ENCODE results near the gene DGKQ. TPM values are rescaled to one million over a fixed set of nuclear protein-coding genes. Genes with fewer than 3 reads are reported as not detected.
A peak's percentile ranks its signal among the peaks of the same experiment; 100 is the strongest.
"Not testable (repeated sequence)": the region's sequence is repeated elsewhere in the genome, so short reads cannot be mapped to it uniquely, and the experiment has no call there.

DGKQ gene
- total and polyA plus RNA-seq, 7 experiments from 2014 or later: 1.5 to 28.0 (median 16.5) TPM

DNA sequence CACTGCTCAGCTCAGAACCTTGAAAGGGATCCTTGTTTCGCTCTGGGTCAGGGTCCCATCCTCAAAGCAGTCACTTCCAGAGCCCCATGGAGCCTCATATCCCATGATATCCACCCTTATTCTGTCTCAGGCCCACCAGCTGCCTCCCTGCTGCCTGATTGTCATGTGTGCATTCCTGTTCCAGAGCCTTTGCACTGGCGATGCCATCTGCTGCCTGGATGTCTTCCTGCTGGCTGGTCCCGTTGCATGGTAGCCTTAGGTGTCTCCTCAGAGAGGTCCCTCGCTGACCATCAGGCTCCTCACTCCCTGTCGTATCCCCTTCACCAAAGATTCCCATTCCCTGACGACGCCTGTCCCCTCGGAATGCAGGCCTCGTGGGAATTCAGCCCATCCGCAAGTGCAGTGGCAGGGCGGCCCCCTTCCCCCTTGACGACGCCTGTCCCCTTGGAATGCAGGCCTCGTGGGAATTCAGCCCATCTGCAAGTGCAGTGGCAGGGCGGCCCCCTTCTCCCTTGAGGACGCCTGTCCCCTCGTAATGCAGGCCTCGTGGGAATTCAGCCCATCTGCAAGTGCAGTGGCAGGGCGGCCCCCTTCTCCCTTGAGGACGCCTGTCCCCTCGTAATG, 26.0 kb upstream of the DGKQ start:
- H3K27ac ChIP-seq (ENCODE audit: low read depth, low read length); H3K36me3 Mint-ChIP-seq; intact Hi-C loops (cut with micrococcal nuclease); H3K36me3 ChIP-seq (ENCODE audit: control insufficient read depth in 2 of 3, insufficient read depth in 3 of 3, low read length in 3 of 3); ATAC-seq; H3K9me3 ChIP-seq (ENCODE audit: control insufficient read depth in 2 of 3, low read length in 3 of 3); H3K4me1 ChIP-seq (ENCODE audit: control insufficient read depth in 2 of 2, insufficient read depth in 2 of 2, low read length in 2 of 2); CTCF ChIA-PET; DNase-seq; H3K27ac Mint-ChIP-seq; H3K4me3 ChIP-seq (ENCODE audit: low read length); H3K9me3 Mint-ChIP-seq; POLR2A ChIA-PET: not testable (repeated sequence)
- H3K4me3 Mint-ChIP-seq: peak overlapping the region in 3 of 10 donors; percentile 30 to 72 (median 43)
- H3K4me1 Mint-ChIP-seq: peaks cover 0 to 15% (median 13%) of the 10 kb centered on the region in 7 donors
- H3K27me3 ChIP-seq (ENCODE audit: control insufficient read depth in 2 of 2, insufficient read depth in 2 of 2, low read length in 2 of 2): peaks cover 3 to 11% of the 10 kb centered on the region in 2 donors
- H3K27me3 Mint-ChIP-seq: peaks cover 9 to 45% (median 24%) of the 10 kb centered on the region in 5 donors

DNA sequence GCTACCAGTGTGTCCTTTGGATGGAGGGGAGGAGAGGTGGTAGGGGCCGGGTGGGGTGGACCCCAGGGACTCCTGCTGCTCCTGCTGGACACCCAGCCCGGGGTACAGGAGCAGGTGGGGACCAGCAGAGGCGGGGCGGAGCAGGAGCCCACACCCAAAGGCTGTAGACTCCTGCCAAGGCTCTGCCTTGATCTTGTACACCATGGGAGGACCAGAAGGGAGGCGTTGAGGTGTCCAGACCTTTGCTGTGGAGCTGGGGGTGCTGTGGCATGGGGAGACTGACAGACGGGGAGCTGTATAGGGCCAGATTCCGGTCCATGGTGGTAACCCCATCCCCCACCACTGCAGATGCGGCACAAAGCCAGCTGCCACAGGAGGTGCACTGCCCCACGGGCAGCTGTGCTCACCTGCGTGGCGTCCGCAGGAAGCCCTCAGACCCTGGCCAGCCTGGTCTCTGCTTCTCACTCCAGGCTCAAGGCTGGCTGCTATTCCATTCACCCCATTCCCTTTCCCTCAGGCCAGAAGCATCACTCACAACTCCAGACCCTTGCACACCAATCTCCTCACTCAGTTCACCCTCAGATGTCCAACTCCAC, 24.8 kb upstream of the DGKQ start:
- H3K27me3 Mint-ChIP-seq: peaks cover 9 to 39% (median 17%) of the 10 kb centered on the region in 5 donors
- Histone ChIP-seq H3K27ac (ENCODE audit: low read depth, low read length) (no peak overlapping the region), H3K27me3 (ENCODE audit: control insufficient read depth in 2 of 2, insufficient read depth in 2 of 2, low read length in 2 of 2) (peaks cover 3 to 7% of the 10 kb centered on the region in 2 donors), H3K9me3 (ENCODE audit: control insufficient read depth in 2 of 3, low read length in 3 of 3) (no peaks in the 10 kb centered on the region), H3K36me3 (ENCODE audit: control insufficient read depth in 2 of 3, insufficient read depth in 3 of 3, low read length in 3 of 3) (no peaks in the 10 kb centered on the region), H3K4me3 (ENCODE audit: low read length) (no peak overlapping the region), H3K4me1 (ENCODE audit: control insufficient read depth in 2 of 2, insufficient read depth in 2 of 2, low read length in 2 of 2) (peaks cover 0 to 9% of the 10 kb centered on the region in 2 donors)
- H3K4me3 Mint-ChIP-seq: peak overlapping the region in 4 of 10 donors; percentile 19 to 72 (median 40)
- intact Hi-C loops (cut with micrococcal nuclease): no loop called here
- no peaks in the 10 kb centered on the region for H3K36me3 Mint-ChIP-seq
- POLR2A ChIA-PET: no interaction called here
- H3K9me3 Mint-ChIP-seq: no peaks in the 10 kb centered on the region
- DNase-seq (no peak), ATAC-seq (no peak)
- H3K4me1 Mint-ChIP-seq: peaks cover 0 to 15% (median 13%) of the 10 kb centered on the region in 7 donors
- CTCF ChIA-PET: no interaction called here
- H3K27ac Mint-ChIP-seq: peak overlapping the region in 1 of 9 donors; percentile 56

DNA sequence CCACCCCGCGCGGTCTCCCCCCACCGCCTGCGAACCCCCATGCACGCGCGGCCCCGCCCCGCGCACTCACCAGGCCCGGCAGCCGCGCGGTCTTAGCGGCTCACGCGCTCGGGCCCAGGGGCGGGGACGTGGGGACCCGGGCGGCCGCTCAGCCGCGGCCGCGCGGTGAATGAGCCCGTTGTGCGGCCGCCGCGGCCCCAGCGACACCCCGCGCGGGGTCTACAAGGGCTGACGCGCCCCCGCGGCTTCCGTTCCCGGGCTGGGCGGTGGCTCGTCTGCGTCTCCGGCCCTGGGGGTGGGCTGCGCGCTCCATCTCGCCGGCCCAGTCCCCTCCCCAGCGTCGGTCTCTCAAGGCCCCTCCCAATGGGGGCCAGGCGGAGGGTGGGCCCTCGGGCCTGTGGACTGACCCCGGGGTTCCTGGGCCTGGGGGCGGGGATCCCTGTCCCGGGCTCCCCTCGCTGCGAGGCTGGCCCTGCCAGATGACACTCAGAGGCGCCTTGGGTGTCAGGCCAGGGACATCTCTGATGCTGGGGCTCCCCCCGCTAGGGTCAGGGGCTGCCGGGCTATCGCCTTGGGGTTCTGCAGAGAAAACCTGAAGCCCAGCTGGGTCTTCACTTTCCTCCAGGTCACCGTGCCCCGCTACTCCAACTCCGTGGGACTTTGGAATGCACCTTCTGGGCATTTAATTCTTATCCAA, 24.2 kb upstream of the DGKQ start:
- ChIA-PET CTCF (no interaction called here), POLR2A (no interaction called here)
- H3K4me3 ChIP-seq (ENCODE audit: low read length): no peak overlapping the region
- DNase-seq: no peak
- Mint-ChIP-seq H3K27me3 (peaks cover 9 to 39% (median 17%) of the 10 kb centered on the region in 5 donors), H3K9me3 (no peaks in the 10 kb centered on the region), H3K4me3 (peak overlapping the region in 7 of 10 donors; percentile 19 to 72 (median 37)), H3K36me3 (no peaks in the 10 kb centered on the region), H3K4me1 (peaks cover 0 to 15% (median 13%) of the 10 kb centered on the region in 7 donors), H3K27ac (no peak overlapping the region)
- peaks cover 0 to 9% of the 10 kb centered on the region in 2 donors for H3K4me1 ChIP-seq (ENCODE audit: control insufficient read depth in 2 of 2, insufficient read depth in 2 of 2, low read length in 2 of 2)
- H3K9me3 ChIP-seq (ENCODE audit: control insufficient read depth in 2 of 3, low read length in 3 of 3): no peaks in the 10 kb centered on the region
- no peaks in the 10 kb centered on the region for H3K36me3 ChIP-seq (ENCODE audit: control insufficient read depth in 2 of 3, insufficient read depth in 3 of 3, low read length in 3 of 3)
- H3K27ac ChIP-seq (ENCODE audit: low read depth, low read length): no peak overlapping the region
- ATAC-seq: peak; percentile 52
- peaks cover 3 to 7% of the 10 kb centered on the region in 2 donors for H3K27me3 ChIP-seq (ENCODE audit: control insufficient read depth in 2 of 2, insufficient read depth in 2 of 2, low read length in 2 of 2)
- intact Hi-C loops (cut with micrococcal nuclease): no loop called here

DNA sequence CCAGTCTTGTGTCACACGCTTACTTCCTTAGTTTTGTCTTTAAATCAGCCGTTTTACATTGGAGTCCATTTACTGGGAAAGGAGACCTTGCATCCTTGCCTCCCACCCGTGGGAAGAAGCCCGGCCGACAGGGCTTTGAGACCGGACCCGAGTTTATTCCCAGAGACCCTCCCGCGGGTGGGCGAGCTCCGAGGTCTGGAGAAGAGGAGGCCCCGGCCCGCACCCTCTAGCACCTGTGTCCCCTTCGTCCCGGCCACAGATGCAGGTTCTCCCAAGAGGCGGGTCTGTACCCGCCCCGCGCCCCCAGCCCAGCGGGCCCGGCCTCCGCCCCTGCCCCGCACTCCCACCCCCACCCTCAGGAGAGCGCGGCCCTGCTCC, 23.6 kb upstream of the DGKQ start:
- H3K4me1 ChIP-seq (ENCODE audit: control insufficient read depth in 2 of 2, insufficient read depth in 2 of 2, low read length in 2 of 2): peaks cover 0 to 9% of the 10 kb centered on the region in 2 donors
- no peak overlapping the region for H3K27ac ChIP-seq (ENCODE audit: low read depth, low read length)
- ATAC-seq (no peak), DNase-seq (no peak)
- Mint-ChIP-seq H3K9me3 (no peaks in the 10 kb centered on the region), H3K27ac (no peak overlapping the region), H3K4me1 (peaks cover 0 to 14% (median 13%) of the 10 kb centered on the region in 7 donors), H3K27me3 (peaks cover 9 to 37% (median 17%) of the 10 kb centered on the region in 5 donors), H3K4me3 (peak overlapping the region in 3 of 10 donors; percentile 8 to 45 (median 41)), H3K36me3 (no peaks in the 10 kb centered on the region)
- ChIA-PET CTCF (no interaction called here), POLR2A (no interaction called here)
- intact Hi-C loops (cut with micrococcal nuclease): no loop called here
- peaks cover 3 to 7% of the 10 kb centered on the region in 2 donors for H3K27me3 ChIP-seq (ENCODE audit: control insufficient read depth in 2 of 2, insufficient read depth in 2 of 2, low read length in 2 of 2)
- H3K4me3 ChIP-seq (ENCODE audit: low read length): no peak overlapping the region
- peaks cover 0 to 2% (median 0%) of the 10 kb centered on the region in 3 experiments for H3K36me3 ChIP-seq (ENCODE audit: control insufficient read depth in 2 of 3, insufficient read depth in 3 of 3, low read length in 3 of 3)
- H3K9me3 ChIP-seq (ENCODE audit: control insufficient read depth in 2 of 3, low read length in 3 of 3): no peaks in the 10 kb centered on the region

DNA sequence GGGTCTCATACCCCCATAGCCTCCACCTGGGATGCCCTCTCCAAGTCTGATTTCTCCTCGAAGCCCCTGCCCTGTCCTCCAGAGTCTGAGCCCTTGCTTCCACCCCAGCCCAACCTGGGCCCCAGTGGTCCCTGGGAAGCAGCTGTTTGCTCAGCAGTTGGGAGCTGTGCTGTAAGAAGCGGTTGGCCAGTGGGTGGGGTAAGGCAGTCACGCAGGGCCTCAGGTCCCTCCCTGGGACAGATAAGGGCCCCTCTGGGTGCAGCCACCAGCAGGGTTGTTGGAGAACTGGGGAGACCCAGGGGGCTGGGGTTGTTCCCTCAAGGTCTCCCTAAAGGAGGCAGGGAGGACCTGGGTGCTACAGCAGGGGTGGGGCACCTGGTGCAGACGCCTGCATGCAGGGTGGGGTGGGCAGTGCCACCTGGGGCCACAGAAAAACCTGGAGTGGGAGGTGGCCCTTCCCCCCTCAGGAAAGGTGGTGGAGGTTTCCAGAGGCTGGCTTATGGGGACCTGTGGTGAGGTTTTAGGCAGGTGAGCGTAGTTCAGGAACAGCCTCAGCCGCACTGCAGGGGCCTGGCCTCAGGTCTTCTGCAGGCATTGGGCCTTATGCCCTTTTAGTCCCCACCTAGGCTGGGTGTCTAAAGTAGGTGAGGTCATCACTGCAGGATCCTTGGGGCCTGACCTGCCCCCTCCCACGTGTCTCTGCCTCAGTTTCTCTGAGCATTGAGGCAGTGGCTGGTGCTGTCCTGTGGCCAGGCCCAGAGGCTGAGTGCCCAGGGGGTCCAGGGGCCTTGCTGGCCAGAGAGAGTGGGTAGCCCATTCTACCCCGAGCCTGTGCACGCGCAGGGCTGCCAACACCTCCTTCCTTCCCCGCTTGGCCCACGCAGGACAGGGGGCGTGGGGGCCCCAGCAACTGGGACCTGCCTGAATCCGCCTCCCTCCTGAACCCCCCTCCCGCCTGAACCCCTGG, 22.9 kb upstream of the DGKQ start:
- ATAC-seq: no peak
- peak overlapping the region in 2 of 10 donors; percentile 41 to 45 for H3K4me3 Mint-ChIP-seq

More for the DNA sequence above, 22.9 kb upstream of the DGKQ start:
- Histone ChIP-seq H3K27me3 (ENCODE audit: control insufficient read depth in 2 of 2, insufficient read depth in 2 of 2, low read length in 2 of 2) (peaks cover 3 to 7% of the 10 kb centered on the region in 2 donors), H3K4me1 (ENCODE audit: control insufficient read depth in 2 of 2, insufficient read depth in 2 of 2, low read length in 2 of 2) (peaks cover 0 to 9% of the 10 kb centered on the region in 2 donors), H3K27ac (ENCODE audit: low read depth, low read length) (no peak overlapping the region), H3K4me3 (ENCODE audit: low read length) (no peak overlapping the region), H3K36me3 (ENCODE audit: control insufficient read depth in 2 of 3, insufficient read depth in 3 of 3, low read length in 3 of 3) (peaks cover 0 to 8% (median 0%) of the 10 kb centered on the region in 3 experiments), H3K9me3 (ENCODE audit: control insufficient read depth in 2 of 3, low read length in 3 of 3) (no peaks in the 10 kb centered on the region)
- peaks cover 0 to 14% (median 13%) of the 10 kb centered on the region in 7 donors for H3K4me1 Mint-ChIP-seq
- no peak overlapping the region for H3K27ac Mint-ChIP-seq
- no peak for DNase-seq
- H3K36me3 Mint-ChIP-seq: no peaks in the 10 kb centered on the region
- POLR2A ChIA-PET: no interaction called here
- peaks cover 9 to 34% (median 17%) of the 10 kb centered on the region in 5 donors for H3K27me3 Mint-ChIP-seq
- CTCF ChIA-PET: no interaction called here
- intact Hi-C loops (cut with micrococcal nuclease): no loop called here
- H3K9me3 Mint-ChIP-seq: no peaks in the 10 kb centered on the region

Data from naive thymus-derived CD4-positive, alpha-beta T cell (primary cell).